Measurements from ENCODE around the gene CDHR2.

DNA sequence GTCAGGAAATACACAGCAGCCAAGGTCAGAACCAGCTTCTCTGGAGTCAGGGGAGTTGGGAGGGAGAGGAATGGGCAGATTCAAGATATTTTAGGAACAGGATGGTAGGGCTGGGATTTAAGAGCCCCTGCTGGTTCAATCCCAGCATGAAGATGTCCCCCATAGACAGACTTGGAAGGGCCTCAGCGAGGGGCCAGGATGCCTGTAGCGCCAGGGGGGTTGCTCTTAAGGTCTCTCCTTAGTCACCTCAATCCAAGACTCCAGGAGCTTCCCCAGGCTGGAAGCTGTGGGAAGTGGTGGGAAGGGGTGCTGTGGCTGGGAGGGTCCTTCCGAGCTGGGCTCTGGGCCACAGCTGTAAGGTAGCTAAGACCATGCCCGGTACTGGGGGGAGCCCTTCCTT is 90.1 kb downstream of the CDHR2 start:
- TF ChIP-seq, protein P1, sequence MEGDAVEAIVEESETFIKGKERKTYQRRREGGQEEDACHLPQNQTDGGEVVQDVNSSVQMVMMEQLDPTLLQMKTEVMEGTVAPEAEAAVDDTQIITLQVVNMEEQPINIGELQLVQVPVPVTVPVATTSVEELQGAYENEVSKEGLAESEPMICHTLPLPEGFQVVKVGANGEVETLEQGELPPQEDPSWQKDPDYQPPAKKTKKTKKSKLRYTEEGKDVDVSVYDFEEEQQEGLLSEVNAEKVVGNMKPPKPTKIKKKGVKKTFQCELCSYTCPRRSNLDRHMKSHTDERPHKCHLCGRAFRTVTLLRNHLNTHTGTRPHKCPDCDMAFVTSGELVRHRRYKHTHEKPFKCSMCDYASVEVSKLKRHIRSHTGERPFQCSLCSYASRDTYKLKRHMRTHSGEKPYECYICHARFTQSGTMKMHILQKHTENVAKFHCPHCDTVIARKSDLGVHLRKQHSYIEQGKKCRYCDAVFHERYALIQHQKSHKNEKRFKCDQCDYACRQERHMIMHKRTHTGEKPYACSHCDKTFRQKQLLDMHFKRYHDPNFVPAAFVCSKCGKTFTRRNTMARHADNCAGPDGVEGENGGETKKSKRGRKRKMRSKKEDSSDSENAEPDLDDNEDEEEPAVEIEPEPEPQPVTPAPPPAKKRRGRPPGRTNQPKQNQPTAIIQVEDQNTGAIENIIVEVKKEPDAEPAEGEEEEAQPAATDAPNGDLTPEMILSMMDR (IDR thresholded peaks at IDR 0.05; ENCODE audit: insufficient read depth, low read length): no peak
- TF ChIP-seq, protein P2, sequence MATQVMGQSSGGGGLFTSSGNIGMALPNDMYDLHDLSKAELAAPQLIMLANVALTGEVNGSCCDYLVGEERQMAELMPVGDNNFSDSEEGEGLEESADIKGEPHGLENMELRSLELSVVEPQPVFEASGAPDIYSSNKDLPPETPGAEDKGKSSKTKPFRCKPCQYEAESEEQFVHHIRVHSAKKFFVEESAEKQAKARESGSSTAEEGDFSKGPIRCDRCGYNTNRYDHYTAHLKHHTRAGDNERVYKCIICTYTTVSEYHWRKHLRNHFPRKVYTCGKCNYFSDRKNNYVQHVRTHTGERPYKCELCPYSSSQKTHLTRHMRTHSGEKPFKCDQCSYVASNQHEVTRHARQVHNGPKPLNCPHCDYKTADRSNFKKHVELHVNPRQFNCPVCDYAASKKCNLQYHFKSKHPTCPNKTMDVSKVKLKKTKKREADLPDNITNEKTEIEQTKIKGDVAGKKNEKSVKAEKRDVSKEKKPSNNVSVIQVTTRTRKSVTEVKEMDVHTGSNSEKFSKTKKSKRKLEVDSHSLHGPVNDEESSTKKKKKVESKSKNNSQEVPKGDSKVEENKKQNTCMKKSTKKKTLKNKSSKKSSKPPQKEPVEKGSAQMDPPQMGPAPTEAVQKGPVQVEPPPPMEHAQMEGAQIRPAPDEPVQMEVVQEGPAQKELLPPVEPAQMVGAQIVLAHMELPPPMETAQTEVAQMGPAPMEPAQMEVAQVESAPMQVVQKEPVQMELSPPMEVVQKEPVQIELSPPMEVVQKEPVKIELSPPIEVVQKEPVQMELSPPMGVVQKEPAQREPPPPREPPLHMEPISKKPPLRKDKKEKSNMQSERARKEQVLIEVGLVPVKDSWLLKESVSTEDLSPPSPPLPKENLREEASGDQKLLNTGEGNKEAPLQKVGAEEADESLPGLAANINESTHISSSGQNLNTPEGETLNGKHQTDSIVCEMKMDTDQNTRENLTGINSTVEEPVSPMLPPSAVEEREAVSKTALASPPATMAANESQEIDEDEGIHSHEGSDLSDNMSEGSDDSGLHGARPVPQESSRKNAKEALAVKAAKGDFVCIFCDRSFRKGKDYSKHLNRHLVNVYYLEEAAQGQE (IDR thresholded peaks at IDR 0.05; ENCODE audit: insufficient replicate concordance, low read depth): no peak
- TF ChIP-seq GABPA (IDR thresholded peaks at IDR 0.05; ENCODE audit: low read depth) (no peak), POLR2AphosphoS5 (IDR thresholded peaks at IDR 0.05; ENCODE audit: low read depth) (no peak)
